Activated CD8-positive, alpha-beta T cell treated with anti-CD3 and anti-CD28 coated beads for 36 hours (primary cell): ENCODE data around the gene YDJC. TPM values are rescaled to one million over a fixed set of nuclear protein-coding genes. Genes with fewer than 3 reads are reported as not detected.
"Not testable (repeated sequence)": the region's sequence is repeated elsewhere in the genome, so short reads cannot be mapped to it uniquely, and the experiment has no call there.

ENCODE experiments used
- ATAC-seq: fragments of 200-7000 bp; cut with Tn5 transposase; one replicate; pipeline ENCODE4 v1.10.0; 2021; ENCODE audit warnings: mild to moderate bottlenecking, moderate library complexity
- CTCF ChIA-PET: fragments of 350-600 bp; sonication (Branson Sonifier 250); formaldehyde crosslinking; loops from one replicate; lab custom pipeline; 2021; ENCODE audit warnings: antibody characterized with exemption; lab: Charles Lee
- POLR2A ChIA-PET: fragments of 350-600 bp; sonication (Branson Sonifier 250); formaldehyde crosslinking; loops from one replicate; lab custom pipeline; 2021; ENCODE audit warnings: antibody characterized with exemption; lab: Charles Lee
- DNase-seq: peaks from one replicate; pipeline ENCODE4 v3.0.0-alpha.2; 2020
- H3K27ac Mint-ChIP-seq: one replicate; pipeline ENCODE4 v1.8.0; 2021; ENCODE audit warnings: mild to moderate bottlenecking, mixed read lengths
- H3K27me3 Mint-ChIP-seq: one replicate; pipeline ENCODE4 v1.8.0; 2021; ENCODE audit warnings: mixed read lengths
- H3K36me3 Mint-ChIP-seq: one replicate; pipeline ENCODE4 v1.8.0; 2021; ENCODE audit warnings: low read depth, mixed read lengths
- H3K4me1 Mint-ChIP-seq: one replicate; pipeline ENCODE4 v1.8.0; 2021; ENCODE audit warnings: low read depth, mixed read lengths
- H3K4me3 Mint-ChIP-seq: one replicate; pipeline ENCODE4 v1.8.0; 2021; ENCODE audit warnings: mild to moderate bottlenecking, moderate library complexity, mixed read lengths
- H3K9me3 Mint-ChIP-seq: one replicate; pipeline ENCODE4 v1.8.0; 2021; ENCODE audit warnings: mixed read lengths
- CTCF ChIP-seq: fragments of 200-600 bp; IDR thresholded peaks from one replicate; pipeline ENCODE4 v1.8.0; 2022; ENCODE audit warnings: antibody characterized with exemption, mild to moderate bottlenecking
- intact Hi-C: fragments of 100-400 bp; cut with micrococcal nuclease; formaldehyde crosslinking; loops from one replicate; pipeline ENCODE4 v1.10.0; 2022
- total RNA-seq, 2 experiments: library from RNA; stranded (reverse); gene quantifications; one replicate each; pipeline ENCODE4 v1.2.3, GENCODE V29; 2021

The YDJC gene
- total RNA-seq, 2 experiments from 2014 or later: 60.1 to 64.9 TPM

- Mint-ChIP-seq H3K4me1 (peaks cover 12% of the 10 kb centered on the region), H3K27me3 (no peaks in the 10 kb centered on the region), H3K4me3 (no peak overlapping the region), H3K9me3 (no peaks in the 10 kb centered on the region), H3K36me3 (peaks cover 9% of the 10 kb centered on the region), H3K27ac (peak overlapping the region; percentile 42)
- DNase-seq (no peak), ATAC-seq (no peak)
- CTCF ChIA-PET: interaction anchor here (1.5 to 6.3 kb wide), 3 partner anchors 8 to 21 kb away, joined by 4 to 29 read pairs (median 13); partner anchors contain the start of gene SDF2L1
- POLR2A ChIA-PET: interaction anchor here (0.7 to 1.4 kb wide), 2 partner anchors 10 to 21 kb away, joined by 3 to 4 read pairs; partner anchors contain the start of gene SDF2L1
- intact Hi-C loops: no loop called here
- no peak for TF ChIP-seq CTCF
Observed at GRCh38 chr22:21621025-21621424, 8.8 kb downstream of the YDJC start.

DNA sequence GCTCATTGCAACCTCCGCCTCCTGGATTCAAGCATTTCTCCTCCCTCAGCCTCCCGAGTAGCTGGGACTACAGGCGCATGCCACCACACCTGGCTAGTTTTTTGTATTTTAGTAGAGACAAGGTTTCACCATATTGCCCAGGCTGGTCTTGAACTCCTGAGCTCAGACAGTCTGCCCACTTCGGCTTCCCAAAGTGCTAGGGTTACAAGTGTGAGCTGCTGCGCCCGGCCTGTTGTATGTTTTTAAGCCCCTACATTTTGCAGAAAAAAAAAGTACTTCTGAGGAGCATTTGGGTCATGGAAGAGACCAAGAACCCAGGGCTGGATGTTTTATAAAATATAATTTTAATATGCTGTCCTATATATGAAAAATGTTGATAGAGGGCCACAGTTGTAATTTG lies 12.5 kb downstream of the YDJC start:
- H3K9me3 Mint-ChIP-seq, ATAC-seq, H3K27me3 Mint-ChIP-seq, DNase-seq, H3K4me3 Mint-ChIP-seq, intact Hi-C loops: not testable (repeated sequence)
- Mint-ChIP-seq H3K4me1 (peaks cover 10% of the 10 kb centered on the region), H3K27ac (peak overlapping the region; percentile 35), H3K36me3 (peaks cover 18% of the 10 kb centered on the region)
- POLR2A ChIA-PET: interaction anchor here (0.7 to 4.0 kb wide), 3 partner anchors 11 to 70 kb away, joined by 3 to 17 read pairs (median 3); partner anchors contain the start of gene YDJC
- CTCF ChIA-PET: interaction anchor here (1.0 to 3.1 kb wide), 5 partner anchors 12 to 30 kb away, joined by 3 to 12 read pairs (median 3); no protein-coding TSS in a partner anchor

DNA sequence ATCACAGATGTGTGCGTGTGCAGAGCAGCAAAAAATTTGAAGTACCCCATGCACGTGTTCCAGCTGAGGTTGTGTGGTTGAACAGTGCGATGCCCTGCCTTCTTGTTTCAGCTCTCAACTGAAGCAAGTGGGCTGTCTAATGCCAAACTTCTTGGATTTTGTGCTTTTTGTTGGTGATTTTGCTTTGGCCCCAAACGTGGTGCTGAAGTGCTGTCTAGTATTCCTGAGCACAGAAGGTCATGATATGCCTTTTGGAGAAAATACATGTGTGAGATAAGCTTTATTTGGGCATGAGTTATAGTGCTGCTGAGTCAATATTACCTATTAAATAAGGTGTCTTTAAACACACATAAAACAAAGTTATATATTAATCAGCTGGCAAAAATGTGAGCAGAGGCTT lies 14.1 kb downstream of the YDJC start:
- intact Hi-C loops: no loop called here
- Mint-ChIP-seq H3K4me3 (no peak overlapping the region), H3K4me1 (peaks cover 11% of the 10 kb centered on the region), H3K27me3 (no peaks in the 10 kb centered on the region), H3K27ac (peak overlapping the region; percentile 3), H3K9me3 (no peaks in the 10 kb centered on the region), H3K36me3 (peaks cover 26% of the 10 kb centered on the region)
- ATAC-seq (no peak), DNase-seq (no peak)
- TF ChIP-seq CTCF: no peak
- POLR2A ChIA-PET: interaction anchor here (1.1 to 1.6 kb wide), 2 partner anchors 9 to 11 kb away, joined by 4 to 6 read pairs; no protein-coding TSS in a partner anchor
- CTCF ChIA-PET: interaction anchor here (0.9 to 3.1 kb wide), 4 partner anchors 13 to 337 kb away, joined by 3 to 12 read pairs (median 6); partner anchors contain the start of genes PPM1F and SDF2L1

- ATAC-seq (no peak), DNase-seq (no peak)
- Mint-ChIP-seq H3K27me3 (no peaks in the 10 kb centered on the region), H3K4me3 (no peak overlapping the region), H3K27ac (no peak overlapping the region), H3K9me3 (no peaks in the 10 kb centered on the region), H3K36me3 (peaks cover 23% of the 10 kb centered on the region), H3K4me1 (peaks cover 12% of the 10 kb centered on the region)
- intact Hi-C loops: no loop called here
- ChIA-PET CTCF (interaction anchor here (0.7 to 1.7 kb wide), 6 partner anchors 10 to 33 kb away, joined by 3 to 8 read pairs (median 3); no protein-coding TSS in a partner anchor), POLR2A (interaction anchor here (1.6 to 1.9 kb wide), 2 partner anchors 11 to 38 kb away, joined by 3 to 5 read pairs; no protein-coding TSS in a partner anchor)
- TF ChIP-seq CTCF: no peak
Observed at GRCh38 chr22:21613553-21614233, 16.1 kb downstream of the YDJC start.

DNA sequence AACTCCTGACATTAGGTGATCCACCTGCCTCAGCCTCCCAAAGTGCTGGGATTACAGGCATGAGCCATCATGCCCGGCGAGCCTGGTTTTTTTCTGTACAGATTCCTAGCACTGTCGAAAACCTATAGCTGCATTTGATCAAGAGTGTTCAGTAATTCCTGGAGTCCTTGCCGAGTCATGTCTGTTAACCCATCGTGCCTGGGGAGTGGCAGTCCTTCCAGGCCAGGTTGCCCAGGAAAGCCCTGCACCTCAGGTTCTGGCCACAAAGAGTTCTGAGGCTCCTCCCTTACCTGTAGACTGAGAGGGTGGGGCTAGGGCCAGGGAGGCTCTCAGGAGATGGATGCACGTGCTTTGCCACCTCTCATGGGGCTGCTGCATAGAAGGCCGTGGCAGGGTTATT lies 17.0 kb downstream of the YDJC start:
- intact Hi-C loops: no loop called here

More for the DNA sequence above, 17.0 kb downstream of the YDJC start:
- DNase-seq: no peak
- no peak for TF ChIP-seq CTCF
- H3K27ac Mint-ChIP-seq: no peak overlapping the region
- peaks cover 13% of the 10 kb centered on the region for H3K4me1 Mint-ChIP-seq
- ChIA-PET CTCF (interaction anchor here (1.2 to 2.1 kb wide), 3 partner anchors 10 to 17 kb away, joined by 3 to 6 read pairs (median 3); no protein-coding TSS in a partner anchor), POLR2A (interaction anchor here (1.9 kb wide), 1 partner anchor 12 kb away, joined by 5 read pairs; no protein-coding TSS in a partner anchor)
- ATAC-seq: no peak
- H3K36me3 Mint-ChIP-seq: peaks cover 23% of the 10 kb centered on the region
- no peak overlapping the region for H3K4me3 Mint-ChIP-seq
- no peaks in the 10 kb centered on the region for H3K9me3 Mint-ChIP-seq
- H3K27me3 Mint-ChIP-seq: no peaks in the 10 kb centered on the region
